Fibroblast of pulmonary artery (primary cell): ENCODE data around the gene TRUB2.

Experiments used
- DNase-seq: peaks from one replicate; pipeline ENCODE4 v3.0.0-alpha.2; 2010; ENCODE audit warnings: low read depth
- H3K4me3 ChIP-seq: replicated peaks from 2 replicates; pipeline ENCODE4 v1.5.1; 2011; ENCODE audit warnings: low read depth, mild to moderate bottlenecking, control low read depth, low read length, moderate library complexity
- CTCF ChIP-seq: IDR thresholded peaks from 2 replicates; pipeline ENCODE4 v1.5.1; 2011; ENCODE audit warnings: mild to moderate bottlenecking, control low read depth, low read length, inconsistent platforms; ENCODE audit errors: missing control alignments

Gene TRUB2

GRCh38 chr9:128257086-128257825, 65.0 kb downstream of the TRUB2 start:
- H3K4me3 ChIP-seq = no peak overlapping the region
- TF ChIP-seq CTCF = no peak

More at GRCh38 chr9:128257086-128257825, 65.0 kb downstream of the TRUB2 start:
- no peak for DNase-seq
